ENCODE measurements around the gene C4BPB. TPM values are rescaled to one million over a fixed set of nuclear protein-coding genes. Genes with fewer than 3 reads are reported as not detected.

Gene C4BPB
- total and polyA plus RNA-seq, 2 of the 13 experiments (the other 11 are each of a cell fraction or from before 2014, with no cell fraction given), result 155 to 266 TPM

DNA sequence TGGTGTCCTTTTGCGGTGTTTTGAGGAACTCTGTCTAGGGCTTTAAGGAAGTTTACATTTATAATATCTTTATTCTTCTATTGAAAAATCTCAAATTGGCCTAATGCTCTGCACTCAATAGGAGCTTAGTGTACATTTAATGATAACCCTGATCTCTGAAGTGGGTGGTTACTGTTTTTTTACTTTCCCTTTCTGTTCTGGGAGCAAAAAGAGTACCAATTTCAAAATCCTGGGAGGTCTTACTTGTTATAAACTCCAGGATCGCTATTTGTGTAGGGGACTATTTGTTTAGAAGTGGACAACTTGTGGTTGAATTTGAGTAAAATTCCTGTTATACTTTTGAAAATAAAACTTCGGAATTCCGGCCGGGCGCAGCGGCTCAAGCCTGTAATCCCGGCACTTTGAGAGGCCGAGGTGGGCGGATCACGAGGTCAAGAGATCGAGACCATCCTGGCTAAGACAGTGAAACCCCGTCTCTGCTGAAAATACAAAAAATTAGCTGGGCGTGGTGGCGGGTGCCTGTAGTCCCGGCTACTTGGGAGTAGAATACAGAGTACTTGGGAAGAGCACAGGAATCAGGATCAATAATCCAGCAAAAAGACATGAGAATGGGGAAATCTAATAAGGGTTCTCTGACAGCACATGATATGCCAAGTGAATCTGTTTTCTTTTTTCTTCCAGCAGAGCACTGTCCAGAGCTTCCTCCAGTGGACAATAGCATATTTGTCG is 1.1 kb downstream of the C4BPB start (continued):
- TF ChIP-seq ZNF232 (CRISPR knock-in tag; IDR thresholded peaks at IDR 0.05; ENCODE audit: borderline replicate concordance) (0 out of 2 replicates have a peak, but pooled peaks have one; percentile 33), KDM6A (CRISPR knock-in tag; IDR thresholded peaks at IDR 0.05; ENCODE audit: low read depth) (no peak), IRF2 (CRISPR knock-in tag; IDR thresholded peaks at IDR 0.05) (peak; percentile 58; the same call in 1 of the 2 replicates), KLF9 (CRISPR knock-in tag; IDR thresholded peaks at IDR 0.05; ENCODE audit: low read depth) (no peak), ZSCAN31 (CRISPR knock-in tag; IDR thresholded peaks at IDR 0.05; ENCODE audit: low read depth) (0 out of 2 replicates have a peak, but pooled peaks have one; percentile 15), SRSF9 (IDR thresholded peaks at IDR 0.05; ENCODE audit: borderline replicate concordance, insufficient read depth, low read depth, low read length, poor library complexity, severe bottlenecking) (no peak), KAT7 (CRISPR knock-in tag; IDR thresholded peaks at IDR 0.05; ENCODE audit: borderline replicate concordance) (peak; percentile 81; the same call in 1 of the 2 replicates), NPAS2 (CRISPR knock-in tag; IDR thresholded peaks at IDR 0.05; ENCODE audit: borderline replicate concordance) (no peak), RFX3 (CRISPR knock-in tag; IDR thresholded peaks at IDR 0.05) (no peak), HOXA5 (CRISPR knock-in tag; IDR thresholded peaks at IDR 0.05) (peak; percentile 26; the same call in 1 of the 2 replicates), DPF2 (CRISPR knock-in tag; IDR thresholded peaks at IDR 0.05; ENCODE audit: borderline replicate concordance, low read depth) (no peak), ZFP90 (CRISPR knock-in tag; IDR thresholded peaks at IDR 0.05; ENCODE audit: borderline replicate concordance) (no peak)
- TF ChIP-seq, protein P1, sequence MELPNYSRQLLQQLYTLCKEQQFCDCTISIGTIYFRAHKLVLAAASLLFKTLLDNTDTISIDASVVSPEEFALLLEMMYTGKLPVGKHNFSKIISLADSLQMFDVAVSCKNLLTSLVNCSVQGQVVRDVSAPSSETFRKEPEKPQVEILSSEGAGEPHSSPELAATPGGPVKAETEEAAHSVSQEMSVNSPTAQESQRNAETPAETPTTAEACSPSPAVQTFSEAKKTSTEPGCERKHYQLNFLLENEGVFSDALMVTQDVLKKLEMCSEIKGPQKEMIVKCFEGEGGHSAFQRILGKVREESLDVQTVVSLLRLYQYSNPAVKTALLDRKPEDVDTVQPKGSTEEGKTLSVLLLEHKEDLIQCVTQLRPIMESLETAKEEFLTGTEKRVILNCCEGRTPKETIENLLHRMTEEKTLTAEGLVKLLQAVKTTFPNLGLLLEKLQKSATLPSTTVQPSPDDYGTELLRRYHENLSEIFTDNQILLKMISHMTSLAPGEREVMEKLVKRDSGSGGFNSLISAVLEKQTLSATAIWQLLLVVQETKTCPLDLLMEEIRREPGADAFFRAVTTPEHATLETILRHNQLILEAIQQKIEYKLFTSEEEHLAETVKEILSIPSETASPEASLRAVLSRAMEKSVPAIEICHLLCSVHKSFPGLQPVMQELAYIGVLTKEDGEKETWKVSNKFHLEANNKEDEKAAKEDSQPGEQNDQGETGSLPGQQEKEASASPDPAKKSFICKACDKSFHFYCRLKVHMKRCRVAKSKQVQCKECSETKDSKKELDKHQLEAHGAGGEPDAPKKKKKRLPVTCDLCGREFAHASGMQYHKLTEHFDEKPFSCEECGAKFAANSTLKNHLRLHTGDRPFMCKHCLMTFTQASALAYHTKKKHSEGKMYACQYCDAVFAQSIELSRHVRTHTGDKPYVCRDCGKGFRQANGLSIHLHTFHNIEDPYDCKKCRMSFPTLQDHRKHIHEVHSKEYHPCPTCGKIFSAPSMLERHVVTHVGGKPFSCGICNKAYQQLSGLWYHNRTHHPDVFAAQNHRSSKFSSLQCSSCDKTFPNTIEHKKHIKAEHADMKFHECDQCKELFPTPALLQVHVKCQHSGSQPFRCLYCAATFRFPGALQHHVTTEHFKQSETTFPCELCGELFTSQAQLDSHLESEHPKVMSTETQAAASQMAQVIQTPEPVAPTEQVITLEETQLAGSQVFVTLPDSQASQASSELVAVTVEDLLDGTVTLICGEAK (IDR thresholded peaks at IDR 0.05), result no peak
- TF ChIP-seq, protein P1 (CRISPR knock-in tag; IDR thresholded peaks at IDR 0.05), result no peak
- TF ChIP-seq, protein P2, sequence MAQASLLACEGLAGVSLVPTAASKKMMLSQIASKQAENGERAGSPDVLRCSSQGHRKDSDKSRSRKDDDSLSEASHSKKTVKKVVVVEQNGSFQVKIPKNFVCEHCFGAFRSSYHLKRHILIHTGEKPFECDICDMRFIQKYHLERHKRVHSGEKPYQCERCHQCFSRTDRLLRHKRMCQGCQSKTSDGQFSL (CRISPR knock-in tag; IDR thresholded peaks at IDR 0.05), result no peak
- TF ChIP-seq, protein P3, sequence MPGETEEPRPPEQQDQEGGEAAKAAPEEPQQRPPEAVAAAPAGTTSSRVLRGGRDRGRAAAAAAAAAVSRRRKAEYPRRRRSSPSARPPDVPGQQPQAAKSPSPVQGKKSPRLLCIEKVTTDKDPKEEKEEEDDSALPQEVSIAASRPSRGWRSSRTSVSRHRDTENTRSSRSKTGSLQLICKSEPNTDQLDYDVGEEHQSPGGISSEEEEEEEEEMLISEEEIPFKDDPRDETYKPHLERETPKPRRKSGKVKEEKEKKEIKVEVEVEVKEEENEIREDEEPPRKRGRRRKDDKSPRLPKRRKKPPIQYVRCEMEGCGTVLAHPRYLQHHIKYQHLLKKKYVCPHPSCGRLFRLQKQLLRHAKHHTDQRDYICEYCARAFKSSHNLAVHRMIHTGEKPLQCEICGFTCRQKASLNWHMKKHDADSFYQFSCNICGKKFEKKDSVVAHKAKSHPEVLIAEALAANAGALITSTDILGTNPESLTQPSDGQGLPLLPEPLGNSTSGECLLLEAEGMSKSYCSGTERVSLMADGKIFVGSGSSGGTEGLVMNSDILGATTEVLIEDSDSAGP (CRISPR knock-in tag; IDR thresholded peaks at IDR 0.05; ENCODE audit: borderline replicate concordance), result no peak
